ENCODE data around the gene GP1BA.
"Not testable (repeated sequence)": the region's sequence is repeated elsewhere in the genome, so short reads cannot be mapped to it uniquely, and the experiment has no call there.

DNA sequence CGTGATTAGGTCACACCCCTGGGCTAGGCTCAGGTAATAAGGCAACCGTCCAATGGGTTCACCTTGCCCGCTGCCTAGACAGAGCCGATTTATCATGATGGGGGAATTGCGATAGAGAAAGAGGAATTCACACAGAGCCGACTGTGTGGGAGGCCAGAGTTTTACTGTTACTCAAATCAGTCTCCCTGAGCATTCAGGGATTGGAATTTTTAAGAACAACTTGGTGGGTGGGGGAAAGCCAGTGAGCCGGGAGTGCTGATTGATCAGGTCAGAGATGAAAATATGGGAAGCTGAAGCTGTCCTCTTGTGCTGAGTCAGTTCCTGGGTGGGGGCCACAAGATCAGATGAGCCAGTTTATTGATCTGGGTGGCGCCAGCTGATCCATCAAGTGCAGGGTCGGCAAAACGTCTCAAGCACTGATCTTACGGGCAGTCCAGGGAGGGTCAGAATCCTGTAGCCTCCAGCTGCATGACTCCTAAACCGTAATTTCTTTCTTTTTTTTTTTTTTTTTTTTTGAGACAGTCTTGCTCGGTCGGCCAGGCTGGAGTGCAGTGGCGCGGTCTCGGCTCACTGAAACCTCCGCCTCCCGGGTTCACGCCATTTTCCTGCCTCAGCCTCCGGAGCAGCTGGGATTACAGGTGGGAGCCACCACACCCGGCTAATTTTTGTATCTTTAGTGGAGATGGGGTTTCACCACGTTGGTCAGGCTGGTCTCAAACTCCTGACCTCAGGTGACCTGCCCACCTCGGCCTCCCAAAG is 5.3 kb upstream of the GP1BA start:
- not testable (repeated sequence) for TF ChIP-seq EZH2 (IDR thresholded peaks at IDR 0.05; ENCODE audit: low read length)
- TF ChIP-seq, protein P1, sequence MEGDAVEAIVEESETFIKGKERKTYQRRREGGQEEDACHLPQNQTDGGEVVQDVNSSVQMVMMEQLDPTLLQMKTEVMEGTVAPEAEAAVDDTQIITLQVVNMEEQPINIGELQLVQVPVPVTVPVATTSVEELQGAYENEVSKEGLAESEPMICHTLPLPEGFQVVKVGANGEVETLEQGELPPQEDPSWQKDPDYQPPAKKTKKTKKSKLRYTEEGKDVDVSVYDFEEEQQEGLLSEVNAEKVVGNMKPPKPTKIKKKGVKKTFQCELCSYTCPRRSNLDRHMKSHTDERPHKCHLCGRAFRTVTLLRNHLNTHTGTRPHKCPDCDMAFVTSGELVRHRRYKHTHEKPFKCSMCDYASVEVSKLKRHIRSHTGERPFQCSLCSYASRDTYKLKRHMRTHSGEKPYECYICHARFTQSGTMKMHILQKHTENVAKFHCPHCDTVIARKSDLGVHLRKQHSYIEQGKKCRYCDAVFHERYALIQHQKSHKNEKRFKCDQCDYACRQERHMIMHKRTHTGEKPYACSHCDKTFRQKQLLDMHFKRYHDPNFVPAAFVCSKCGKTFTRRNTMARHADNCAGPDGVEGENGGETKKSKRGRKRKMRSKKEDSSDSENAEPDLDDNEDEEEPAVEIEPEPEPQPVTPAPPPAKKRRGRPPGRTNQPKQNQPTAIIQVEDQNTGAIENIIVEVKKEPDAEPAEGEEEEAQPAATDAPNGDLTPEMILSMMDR (optimal IDR thresholded peaks at IDR 0.05 in 1 of 3, IDR thresholded peaks at IDR 0.05 in 1 of 3, conservative IDR thresholded peaks at IDR 0.05 in 1 of 3; ENCODE audit: extremely low read depth in 1 of 3, insufficient read depth in 2 of 3, low read length in 3 of 3), result not testable (repeated sequence)
